Stimulated activated CD4-positive, alpha-beta T cell treated with anti-CD3 and anti-CD28 coated beads, Interleukin-1b, Interleukin-23, amount 100 ng/mL, for 24 hours (primary cell): ENCODE results near the gene DDX1.
"Not testable (repeated sequence)": the region's sequence is repeated elsewhere in the genome, so short reads cannot be mapped to it uniquely, and the experiment has no call there.

Source experiments
- DNase-seq, 4 experiments: peaks; one replicate each; pipeline ENCODE4 v3.0.0-alpha.2; 2020; ENCODE audit warnings: low read depth in 4 of 4, low spot score in 1 of 4

The DDX1 gene

GRCh38 chr2:15591692-15592463 lies at the start of gene DDX1:
DDX1 (plus strand) TSS chr2:15591868; CDS start chr2:15591934, 66 bp downstream.
- peak; percentile 76 to 87 (median 81) for DNase-seq

GRCh38 chr2:15542269-15542668 lies 49.4 kb upstream of the DDX1 start:
- not testable (repeated sequence) for DNase-seq

- no peak for DNase-seq
Measured at GRCh38 chr2:15543053-15543452, 48.6 kb upstream of the DDX1 start.

DNA sequence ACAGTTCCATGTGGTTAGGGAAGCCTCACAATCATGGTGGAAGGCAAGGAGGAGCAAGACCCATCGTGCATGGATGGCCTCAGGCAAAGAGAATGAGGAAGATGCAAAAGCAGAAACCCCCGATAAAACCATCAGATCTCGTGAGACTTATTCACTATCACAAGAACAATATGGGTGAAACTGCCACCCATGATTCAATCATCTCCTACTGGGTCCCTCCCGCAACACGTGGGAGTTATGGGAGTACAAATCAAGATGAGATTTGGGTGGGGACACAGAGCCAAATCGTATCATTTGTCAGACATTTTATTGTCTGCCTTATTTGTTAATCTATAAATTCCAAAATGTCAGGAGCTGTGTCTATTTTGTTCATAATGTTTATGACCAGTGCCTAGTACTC lies 48.1 kb upstream of the DDX1 start:
- no peak for DNase-seq

DNA sequence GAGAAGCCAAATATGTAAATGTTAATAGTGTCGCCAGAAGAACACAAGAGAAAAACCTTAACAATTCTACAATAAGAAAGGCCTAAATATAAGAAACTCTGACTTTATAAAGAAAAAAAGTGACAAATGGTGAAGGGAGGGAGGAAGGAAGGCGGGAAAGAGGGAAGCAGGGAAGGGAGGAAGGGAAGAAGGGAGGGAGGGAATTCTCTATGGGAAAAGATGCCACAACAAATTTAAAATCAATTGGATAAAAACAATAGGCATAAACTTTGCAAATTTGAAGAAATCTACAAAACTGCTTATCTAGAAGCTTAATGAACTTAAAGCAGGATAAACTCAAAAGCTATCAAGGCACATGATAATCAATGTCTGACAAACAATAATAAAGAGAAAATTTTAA lies 47.4 kb upstream of the DDX1 start:
- DNase-seq = no peak

- DNase-seq = no peak
Measured at GRCh38 chr2:15546297-15547098, 45.2 kb upstream of the DDX1 start.

DNA sequence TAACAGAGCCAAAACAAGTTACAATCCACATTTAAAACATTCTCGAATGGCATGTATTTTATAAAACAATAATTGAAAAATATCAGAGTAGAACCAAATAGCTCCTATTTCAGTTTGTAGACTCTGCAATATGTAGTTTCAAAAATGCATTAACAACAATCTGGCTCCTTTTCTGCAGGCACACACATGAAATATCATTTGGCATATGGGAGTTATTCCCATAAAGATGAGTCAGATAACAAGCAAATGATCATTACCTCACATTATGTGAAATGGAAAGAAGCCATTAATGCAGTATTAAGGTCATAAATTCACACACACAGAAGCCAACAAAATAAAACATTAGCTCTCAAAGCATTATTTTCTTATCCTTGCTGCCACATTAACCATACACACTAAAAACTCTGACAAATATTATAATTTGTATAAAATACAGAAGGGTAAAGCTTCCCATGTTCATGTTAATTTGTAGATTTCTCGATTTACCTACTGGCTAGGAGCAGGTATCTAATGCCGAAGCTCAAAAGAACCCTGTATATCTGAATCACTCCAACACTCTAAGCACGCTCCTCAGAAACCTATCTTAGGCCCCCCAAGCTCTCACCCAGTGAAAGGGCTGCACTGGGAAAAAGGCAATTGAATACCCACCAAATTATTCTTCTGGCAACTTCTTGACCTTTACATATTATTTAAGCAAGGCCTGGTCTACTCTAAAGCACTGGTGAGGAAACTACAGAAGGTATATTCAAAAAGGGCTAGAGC lies 44.4 kb upstream of the DDX1 start:
- no peak for DNase-seq

DNA sequence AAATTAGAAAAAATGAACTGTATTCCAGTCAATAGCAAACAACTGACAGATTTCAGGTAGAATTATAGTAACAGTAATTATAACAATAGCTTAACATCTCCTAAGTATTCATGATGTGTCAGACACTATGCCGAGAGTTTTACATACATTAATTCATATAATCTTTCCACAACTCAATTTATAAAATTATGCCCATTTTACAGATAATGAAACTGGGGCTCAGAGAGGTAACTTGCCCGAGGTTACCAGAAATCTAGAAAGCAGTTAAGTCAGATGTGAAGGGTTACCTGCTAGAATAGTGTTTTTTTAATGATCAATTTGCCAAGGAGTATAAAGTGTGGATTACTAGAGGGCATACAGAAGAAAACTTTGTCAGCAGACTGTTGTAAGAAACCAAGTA lies 42.7 kb upstream of the DDX1 start:
- DNase-seq = no peak

- DNase-seq = no peak
Measured at GRCh38 chr2:15553519-15553918, 38.1 kb upstream of the DDX1 start.

DNA sequence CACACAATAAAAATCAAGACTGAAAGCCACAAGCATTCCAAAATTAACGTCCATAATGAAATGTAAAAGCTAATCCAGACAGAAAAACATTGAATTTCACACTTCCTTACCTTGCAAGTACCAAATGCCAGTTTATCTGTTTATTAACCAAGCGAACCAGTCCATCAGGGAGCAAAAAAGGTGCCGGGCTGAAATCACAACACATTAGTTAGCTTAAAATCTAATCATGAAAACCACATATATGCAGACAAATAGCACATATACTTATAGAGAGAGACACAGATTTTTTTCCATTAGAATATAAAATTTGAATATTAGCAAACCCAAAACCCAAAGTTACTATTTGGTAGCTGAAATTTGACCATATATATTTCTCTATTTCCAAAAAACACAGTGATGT lies 37.7 kb upstream of the DDX1 start:
- DNase-seq = no peak

DNA sequence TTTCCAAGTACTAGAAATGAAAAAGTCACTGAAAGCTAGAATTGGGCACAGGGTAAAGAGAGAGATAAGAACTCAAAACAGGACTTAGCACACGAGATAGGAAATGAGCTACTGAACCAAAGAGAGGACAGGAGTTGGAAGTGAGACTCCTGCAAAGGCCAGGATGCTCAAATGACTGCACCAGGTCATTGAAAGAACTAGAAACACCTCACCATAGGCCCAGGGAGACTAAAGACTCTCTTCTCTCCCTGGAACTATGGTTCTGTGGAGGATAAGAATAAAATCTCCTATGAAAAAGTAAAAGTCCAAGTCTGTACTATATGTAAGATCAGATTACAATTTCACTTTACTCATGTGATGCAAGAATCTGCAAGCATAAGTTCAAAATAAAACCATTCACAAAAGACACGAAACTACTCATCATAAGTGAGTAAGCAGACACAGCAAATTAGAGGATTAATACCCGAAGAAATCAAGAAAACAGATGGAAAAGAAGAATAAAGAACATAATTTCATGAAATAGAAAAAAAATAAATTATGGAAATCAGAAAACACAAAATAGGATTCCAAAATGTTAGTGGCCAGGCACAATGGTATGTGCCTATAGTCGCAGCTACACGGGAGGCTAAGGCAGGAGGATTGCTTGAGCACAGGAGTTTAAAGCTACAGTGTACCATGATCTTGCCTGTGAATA lies 37.0 kb upstream of the DDX1 start:
- DNase-seq = no peak

GRCh38 chr2:15555760-15556193 lies 35.9 kb upstream of the DDX1 start:
- DNase-seq = no peak

- DNase-seq = no peak
Measured at GRCh38 chr2:15556311-15556930, 35.2 kb upstream of the DDX1 start.

- no peak for DNase-seq
Measured at GRCh38 chr2:15557887-15558311, 33.8 kb upstream of the DDX1 start.

DNA sequence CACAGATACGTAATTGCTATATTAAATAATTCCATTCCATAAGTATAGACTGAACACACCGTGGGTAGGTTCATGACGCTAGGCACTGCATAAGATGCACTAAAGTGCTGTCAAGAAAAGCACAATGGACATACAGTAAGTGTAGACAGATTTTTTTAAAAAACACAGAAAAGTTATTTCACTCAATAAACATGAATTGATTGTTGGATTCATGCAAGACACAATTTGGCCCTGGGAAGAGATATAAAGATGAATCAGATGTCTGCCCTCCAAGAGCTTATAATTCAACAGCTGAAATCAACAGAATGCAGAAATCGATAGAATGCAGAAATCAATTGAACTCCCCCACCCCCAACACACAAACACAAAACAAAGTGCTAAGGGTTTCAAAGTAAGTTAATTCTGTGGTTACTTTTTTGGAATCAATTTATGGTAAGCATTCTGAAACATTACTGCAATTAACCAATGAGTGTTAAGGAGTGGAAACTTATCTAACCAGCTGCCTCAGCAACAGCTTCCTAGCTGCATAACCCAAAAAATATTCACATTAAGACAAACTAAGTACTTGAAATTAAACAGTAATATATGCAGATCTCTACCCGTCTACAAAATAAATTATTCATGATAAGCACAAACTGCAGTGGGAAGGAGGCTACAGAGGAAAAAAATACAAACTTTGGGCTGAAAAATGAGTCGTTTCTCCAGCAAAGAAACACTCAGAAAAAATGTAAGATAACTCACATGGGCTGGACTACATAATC lies 32.1 kb upstream of the DDX1 start:
- DNase-seq = no peak

- DNase-seq = no peak
Measured at GRCh38 chr2:15560140-15560987, 31.3 kb upstream of the DDX1 start.

- DNase-seq = peak; percentile 53 to 65 (median 59)
Measured at GRCh38 chr2:15560988-15561573, 30.6 kb upstream of the DDX1 start, which contains the start of gene NBAS. NBAS (minus strand) TSS chr2:15561334; CDS start chr2:15561304, 30 bp downstream.

DNA sequence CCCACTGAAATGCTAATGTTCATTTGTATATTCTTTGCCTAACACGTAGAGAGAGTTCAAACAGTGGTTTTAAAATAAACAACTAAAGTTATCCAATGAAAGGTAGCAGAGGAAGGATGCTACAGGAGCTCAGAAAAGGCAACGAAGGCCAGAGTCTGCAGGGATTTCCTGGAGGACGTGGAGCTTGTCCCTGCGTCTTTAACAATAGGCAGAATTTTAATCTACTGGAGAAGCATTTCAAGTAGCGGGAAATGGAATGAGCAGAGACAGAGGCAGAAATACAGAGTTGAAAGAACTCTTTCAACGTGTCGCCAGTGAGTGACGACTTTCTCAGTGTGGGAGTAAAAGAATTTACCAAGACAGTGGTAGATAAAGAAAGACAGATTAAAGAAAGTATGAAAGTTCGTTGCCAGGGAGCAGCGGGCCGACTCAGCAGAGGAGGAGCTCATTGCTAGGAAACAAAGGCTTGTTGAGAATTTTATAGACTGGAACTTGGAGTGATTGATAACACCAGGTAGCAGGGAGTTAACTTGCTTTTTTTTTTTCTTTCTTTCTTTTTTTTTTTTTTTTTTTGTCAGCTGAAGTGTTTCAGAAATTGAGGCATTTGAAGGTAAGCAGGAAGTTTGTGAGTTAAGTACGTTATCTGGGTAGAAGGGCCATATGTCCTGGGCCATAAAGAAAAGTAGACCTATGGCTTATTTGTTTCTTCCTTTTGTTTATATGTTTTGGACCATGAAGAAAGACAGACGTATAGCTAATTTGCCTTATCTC lies 29.9 kb upstream of the DDX1 start:
- peak in 2 of 4 experiments; percentile 6 to 15 for DNase-seq
